Activated effector memory CD4-positive, alpha-beta T cell treated with anti-CD3 and anti-CD28 coated beads, Interleukin-2, amount 50 U/mL, for 16 hours (primary cell): ENCODE data around the gene SLIT3.

ENCODE experiments used
- DNase-seq: peaks from one replicate; pipeline ENCODE4 v3.0.0-alpha.2; 2020

The SLIT3 gene

GRCh38 chr5:168979135-168979534, 321.8 kb downstream of the SLIT3 start:
- no peak for DNase-seq

- no peak for DNase-seq
Observed at GRCh38 chr5:168978500-168978899, 322.4 kb downstream of the SLIT3 start.

- no peak for DNase-seq
Observed at GRCh38 chr5:168978015-168978414, 322.9 kb downstream of the SLIT3 start.

- DNase-seq, result no peak
Observed at GRCh38 chr5:168976311-168976970, 324.5 kb downstream of the SLIT3 start.

GRCh38 chr5:168975331-168975730, 325.6 kb downstream of the SLIT3 start:
- no peak for DNase-seq

GRCh38 chr5:168974082-168974481, 326.9 kb downstream of the SLIT3 start:
- no peak for DNase-seq

GRCh38 chr5:168972731-168973130, 328.2 kb downstream of the SLIT3 start:
- DNase-seq, result no peak

GRCh38 chr5:168971100-168971499, 329.8 kb downstream of the SLIT3 start:
- no peak for DNase-seq

GRCh38 chr5:168969326-168969886, 331.5 kb downstream of the SLIT3 start:
- DNase-seq, result no peak

GRCh38 chr5:168967882-168968620, 332.9 kb downstream of the SLIT3 start:
- no peak for DNase-seq

- no peak for DNase-seq
Observed at GRCh38 chr5:168965638-168966037, 335.3 kb downstream of the SLIT3 start.

- DNase-seq, result no peak
Observed at GRCh38 chr5:168964182-168964581, 336.8 kb downstream of the SLIT3 start.

GRCh38 chr5:168962306-168962705, 338.6 kb downstream of the SLIT3 start:
- no peak for DNase-seq

GRCh38 chr5:168961681-168962080, 339.3 kb downstream of the SLIT3 start:
- no peak for DNase-seq

- no peak for DNase-seq
Observed at GRCh38 chr5:168960497-168960896, 340.4 kb downstream of the SLIT3 start.

GRCh38 chr5:168953351-168953750, 347.6 kb downstream of the SLIT3 start:
- DNase-seq, result no peak

GRCh38 chr5:168952196-168952595, 348.7 kb downstream of the SLIT3 start:
- DNase-seq, result no peak

GRCh38 chr5:168951769-168952168, 349.2 kb downstream of the SLIT3 start:
- no peak for DNase-seq

GRCh38 chr5:168951356-168951755, 349.6 kb downstream of the SLIT3 start:
- no peak for DNase-seq

- DNase-seq, result no peak
Observed at GRCh38 chr5:168950241-168950951, 350.5 kb downstream of the SLIT3 start.

GRCh38 chr5:168948746-168949145, 352.2 kb downstream of the SLIT3 start:
- DNase-seq, result no peak

GRCh38 chr5:168947212-168947868, 353.6 kb downstream of the SLIT3 start:
- DNase-seq, result no peak

- DNase-seq, result no peak
Observed at GRCh38 chr5:168946363-168946762, 354.6 kb downstream of the SLIT3 start.
